Measurements from ENCODE around the gene RGS3.

RGS3 gene

DNA sequence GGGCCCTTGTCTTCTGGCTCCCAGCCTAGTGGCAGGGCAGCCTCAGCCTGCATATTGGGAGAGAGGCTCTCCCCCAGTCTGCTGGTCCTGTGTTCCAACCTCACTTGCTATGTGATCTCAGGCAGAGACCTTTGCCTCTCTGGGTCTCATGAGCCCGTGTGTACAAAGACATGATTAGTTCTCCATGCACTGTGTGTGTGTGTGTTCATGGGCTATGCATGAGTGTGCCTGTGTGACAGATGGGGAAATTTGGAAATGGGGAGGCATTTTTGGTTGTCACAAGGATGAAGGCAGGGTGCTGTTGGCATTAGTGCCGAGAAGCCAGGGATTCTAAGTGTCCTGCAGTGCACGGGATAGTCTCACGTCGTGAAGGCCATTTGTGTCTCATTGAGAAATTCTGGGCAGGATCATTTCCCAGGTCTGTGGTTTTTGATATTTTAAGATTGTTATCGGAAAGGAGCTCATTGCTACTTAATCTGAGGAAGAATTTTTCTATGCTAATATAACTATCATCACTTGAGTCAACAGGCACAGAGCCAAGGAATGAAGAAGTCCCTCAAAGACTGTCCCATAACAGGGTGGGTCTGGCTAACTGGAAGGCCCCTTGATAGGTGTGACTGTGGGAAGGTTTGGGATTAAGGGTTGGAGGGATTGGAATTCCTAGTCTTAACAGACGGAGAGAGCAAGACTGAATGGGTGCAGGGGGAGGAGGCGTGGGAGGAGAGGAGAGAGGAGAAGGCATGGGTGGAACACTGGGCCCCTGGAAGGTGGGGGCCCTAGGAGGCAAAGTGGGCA, 168.5 kb downstream of the RGS3 start:
- Histone ChIP-seq H3K27ac (ENCODE audit: low read length) (peak overlapping the region; percentile 49), H3K4me2 (ENCODE audit: low read length) (peak overlapping the region; percentile 80), H3K9me3 (ENCODE audit: insufficient read depth, low read length) (no peaks in the 10 kb centered on the region), H3K27me3 (ENCODE audit: low read depth, low read length) (no peaks in the 10 kb centered on the region), H3K36me3 (replicated peaks; ENCODE audit: low read depth, low read length) (no peaks in the 10 kb centered on the region), H3K9ac (ENCODE audit: low read length) (peak overlapping the region; percentile 46), H3K4me3 (ENCODE audit: low read length) (peak overlapping the region; percentile 41), H3K79me2 (ENCODE audit: low read length) (no peaks in the 10 kb centered on the region), H3K4me1 (ENCODE audit: low read length) (peaks cover 44% of the 10 kb centered on the region), H2AFZ (ENCODE audit: low read depth, low read length) (peak overlapping the region; percentile 75), H4K20me1 (ENCODE audit: insufficient read depth, low read length) (no peaks in the 10 kb centered on the region)
- TF ChIP-seq, protein P1, sequence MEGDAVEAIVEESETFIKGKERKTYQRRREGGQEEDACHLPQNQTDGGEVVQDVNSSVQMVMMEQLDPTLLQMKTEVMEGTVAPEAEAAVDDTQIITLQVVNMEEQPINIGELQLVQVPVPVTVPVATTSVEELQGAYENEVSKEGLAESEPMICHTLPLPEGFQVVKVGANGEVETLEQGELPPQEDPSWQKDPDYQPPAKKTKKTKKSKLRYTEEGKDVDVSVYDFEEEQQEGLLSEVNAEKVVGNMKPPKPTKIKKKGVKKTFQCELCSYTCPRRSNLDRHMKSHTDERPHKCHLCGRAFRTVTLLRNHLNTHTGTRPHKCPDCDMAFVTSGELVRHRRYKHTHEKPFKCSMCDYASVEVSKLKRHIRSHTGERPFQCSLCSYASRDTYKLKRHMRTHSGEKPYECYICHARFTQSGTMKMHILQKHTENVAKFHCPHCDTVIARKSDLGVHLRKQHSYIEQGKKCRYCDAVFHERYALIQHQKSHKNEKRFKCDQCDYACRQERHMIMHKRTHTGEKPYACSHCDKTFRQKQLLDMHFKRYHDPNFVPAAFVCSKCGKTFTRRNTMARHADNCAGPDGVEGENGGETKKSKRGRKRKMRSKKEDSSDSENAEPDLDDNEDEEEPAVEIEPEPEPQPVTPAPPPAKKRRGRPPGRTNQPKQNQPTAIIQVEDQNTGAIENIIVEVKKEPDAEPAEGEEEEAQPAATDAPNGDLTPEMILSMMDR (IDR thresholded peaks at IDR 0.05; ENCODE audit: low read depth, low read length): no peak
- no peak for TF ChIP-seq EZH2phosphoT487 (IDR thresholded peaks at IDR 0.05; ENCODE audit: low read depth)

DNA sequence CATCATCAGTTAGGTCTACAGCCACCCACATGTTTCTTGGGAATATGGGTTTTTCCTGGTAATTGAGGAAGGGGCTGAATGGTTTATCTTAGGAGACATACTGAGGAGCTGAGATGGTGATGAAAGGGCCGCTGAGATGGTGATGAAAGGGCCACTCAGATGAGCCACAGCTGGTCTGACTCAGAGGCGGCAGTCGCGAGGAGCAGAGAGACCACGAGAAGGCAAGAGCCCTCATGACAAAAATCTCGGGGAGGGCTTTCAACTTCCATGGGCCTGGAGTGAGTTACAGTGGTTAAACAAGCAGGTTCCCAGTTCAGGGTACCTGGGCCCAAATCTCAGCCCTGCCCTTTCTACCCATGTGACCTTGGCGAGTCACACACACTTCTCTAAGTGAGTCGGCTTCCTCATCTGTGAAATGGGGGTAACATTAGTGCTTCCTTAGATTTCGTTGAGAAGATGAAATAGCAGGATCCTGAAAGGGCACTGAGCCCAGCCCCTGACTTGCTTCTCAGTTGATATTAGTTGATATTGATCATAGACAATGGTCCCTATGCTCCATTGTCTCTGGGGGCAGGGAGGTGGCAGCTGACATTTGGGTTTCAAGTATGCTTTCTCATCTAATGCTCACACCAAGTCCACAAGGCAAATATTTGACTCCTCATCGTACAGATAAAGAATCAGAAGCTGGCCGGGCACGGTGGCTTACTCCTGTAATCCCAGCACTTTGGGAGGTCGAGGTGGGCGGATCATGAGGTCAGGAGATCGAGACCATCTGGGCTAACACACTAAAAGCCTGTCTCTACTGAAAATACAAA, 169.5 kb downstream of the RGS3 start:
- Histone ChIP-seq H3K4me2 (ENCODE audit: low read length) (peak overlapping the region; percentile 21; the same call in 1 of the 2 replicates), H3K4me1 (ENCODE audit: low read length) (peaks cover 34% of the 10 kb centered on the region), H3K79me2 (ENCODE audit: low read length) (no peaks in the 10 kb centered on the region), H3K27me3 (ENCODE audit: low read depth, low read length) (no peaks in the 10 kb centered on the region), H3K9me3 (ENCODE audit: insufficient read depth, low read length) (no peaks in the 10 kb centered on the region), H3K9ac (ENCODE audit: low read length) (no peak overlapping the region; the same call in 1 of the 2 replicates), H2AFZ (ENCODE audit: low read depth, low read length) (0 out of 2 replicates have a peak overlapping the region, but pooled peaks have one; percentile 41), H3K36me3 (replicated peaks; ENCODE audit: low read depth, low read length) (no peaks in the 10 kb centered on the region), H3K4me3 (ENCODE audit: low read length) (no peak overlapping the region), H3K27ac (ENCODE audit: low read length) (no peak overlapping the region), H4K20me1 (ENCODE audit: insufficient read depth, low read length) (no peaks in the 10 kb centered on the region)
- TF ChIP-seq EZH2phosphoT487 (IDR thresholded peaks at IDR 0.05; ENCODE audit: low read depth): no peak
- TF ChIP-seq, protein P1 (IDR thresholded peaks at IDR 0.05; ENCODE audit: low read depth, low read length): no peak

DNA sequence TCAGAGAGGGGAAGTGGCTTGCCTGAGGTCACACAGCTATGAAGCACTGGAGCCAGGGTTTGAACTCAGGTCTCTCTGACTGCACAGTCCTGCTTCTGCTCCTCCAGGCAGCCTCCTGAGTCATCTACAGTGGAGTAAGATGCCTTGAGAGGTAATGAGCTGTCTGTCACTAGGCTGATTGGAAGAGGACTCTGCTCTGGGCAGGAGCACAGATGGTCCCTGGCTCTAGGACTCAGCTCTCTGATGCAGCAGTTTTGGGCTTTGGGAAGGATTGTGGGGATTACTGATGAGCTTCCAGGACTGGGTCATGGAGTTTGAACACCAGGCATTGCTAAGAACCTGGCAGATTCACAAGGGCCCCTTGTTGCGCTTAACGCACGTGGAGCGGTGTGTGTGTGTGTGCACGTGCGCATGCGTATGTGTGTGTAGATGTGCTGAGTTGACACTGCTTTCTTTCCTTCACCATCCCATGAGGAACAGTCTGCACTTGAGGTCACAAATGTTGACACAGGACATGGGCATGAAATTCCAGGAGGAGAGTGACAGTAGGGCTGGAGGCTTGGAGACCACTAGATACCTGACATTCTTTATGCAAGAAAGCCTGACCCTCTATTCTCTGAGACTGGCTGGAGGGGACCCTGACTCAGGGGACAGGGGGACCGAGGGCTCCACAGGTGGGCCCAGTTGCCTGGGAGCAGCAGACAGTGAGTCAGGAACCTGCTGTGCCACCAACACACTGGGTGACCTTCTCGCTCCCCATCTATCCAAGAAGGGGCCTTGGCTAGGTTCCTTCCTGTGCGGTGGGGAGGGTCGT, 170.5 kb downstream of the RGS3 start:
- Histone ChIP-seq H3K4me3 (ENCODE audit: low read length) (no peak overlapping the region), H3K27me3 (ENCODE audit: low read depth, low read length) (no peaks in the 10 kb centered on the region), H3K4me1 (ENCODE audit: low read length) (peaks cover 33% of the 10 kb centered on the region), H2AFZ (ENCODE audit: low read depth, low read length) (no peak overlapping the region), H3K9me3 (ENCODE audit: insufficient read depth, low read length) (no peaks in the 10 kb centered on the region), H3K27ac (ENCODE audit: low read length) (no peak overlapping the region), H3K9ac (ENCODE audit: low read length) (no peak overlapping the region), H3K36me3 (replicated peaks; ENCODE audit: low read depth, low read length) (no peaks in the 10 kb centered on the region), H3K4me2 (ENCODE audit: low read length) (no peak overlapping the region), H4K20me1 (ENCODE audit: insufficient read depth, low read length) (no peaks in the 10 kb centered on the region), H3K79me2 (ENCODE audit: low read length) (no peaks in the 10 kb centered on the region)
- TF ChIP-seq EZH2phosphoT487 (IDR thresholded peaks at IDR 0.05; ENCODE audit: low read depth): no peak
- TF ChIP-seq, protein P1 (IDR thresholded peaks at IDR 0.05; ENCODE audit: low read depth, low read length): no peak

Measured in OCI-LY3 (cell line).